ENCODE results near the gene FAM13C.

The FAM13C gene

DNA sequence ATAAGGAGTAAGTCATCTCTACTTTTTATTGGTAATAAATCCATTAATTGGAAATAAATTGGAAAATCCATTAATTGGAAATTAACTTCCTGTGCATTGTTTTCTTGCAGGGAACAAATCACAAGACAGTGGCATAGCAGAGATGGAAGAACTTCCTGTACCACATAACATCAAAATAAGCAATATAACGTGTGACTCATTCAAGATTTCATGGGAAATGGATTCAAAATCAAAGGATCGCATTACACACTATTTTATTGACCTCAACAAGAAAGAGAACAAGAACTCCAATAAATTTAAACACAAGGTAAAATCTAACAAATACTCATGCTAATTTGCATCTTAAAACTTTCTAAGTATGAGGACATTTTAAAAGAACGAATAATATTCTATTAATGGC lies 128.2 kb downstream of the FAM13C start:
- H3K4ac ChIP-seq (ENCODE audit: low read length): no peak overlapping the region
- H3K79me1 ChIP-seq (ENCODE audit: low read depth, low read length): peaks cover 2% of the 10 kb centered on the region
- no peaks in the 10 kb centered on the region for H3K27me3 ChIP-seq (ENCODE audit: control insufficient read depth in 3 of 3, insufficient read depth in 3 of 3, low read depth in 1 of 3, low read length in 3 of 3)
- no peak overlapping the region for H3K18ac ChIP-seq (ENCODE audit: low read length)
- peaks cover 0 to 2% of the 10 kb centered on the region in 2 donors for H3K36me3 ChIP-seq (replicated peaks in 1 of 2; ENCODE audit: control insufficient read depth in 2 of 2, insufficient read depth in 2 of 2, low read length in 2 of 2)
- H3K4me2 ChIP-seq (ENCODE audit: insufficient read depth, low read length, poor library complexity, severe bottlenecking): no peak overlapping the region
- no peak overlapping the region for H2BK12ac ChIP-seq (ENCODE audit: low read length)
- H2AFZ ChIP-seq (ENCODE audit: low read length): no peak overlapping the region
- H2BK120ac ChIP-seq (ENCODE audit: low read depth, low read length): no peak overlapping the region
- H4K91ac ChIP-seq (ENCODE audit: low read depth, low read length, poor library complexity): no peak overlapping the region
- no peaks in the 10 kb centered on the region for H3K9me3 ChIP-seq (replicated peaks in 1 of 2; ENCODE audit: control insufficient read depth in 2 of 2, insufficient read depth in 1 of 2, low read depth in 1 of 2, low read length in 2 of 2)
- H2BK5ac ChIP-seq (ENCODE audit: low read length): no peak overlapping the region
- H3K27ac ChIP-seq (replicated peaks; ENCODE audit: low read length): no peak overlapping the region
- no CpG with 5 or more reads among the region's 3 CpGs for WGBS, 2 donors (ENCODE audit: extremely low coverage in 2 of 2, insufficient read length in 2 of 2, insufficient replicate concordance in 1 of 2)
- no peaks in the 10 kb centered on the region for H3K4me1 ChIP-seq (ENCODE audit: control insufficient read depth in 2 of 2, insufficient read depth in 1 of 2, low read depth in 1 of 2, low read length in 2 of 2)
- H2AK5ac ChIP-seq (ENCODE audit: low read depth, low read length): no peak overlapping the region
- H3K14ac ChIP-seq (ENCODE audit: low read length): no peak overlapping the region
- no peak overlapping the region for H3K9ac ChIP-seq (ENCODE audit: low read depth, low read length, poor library complexity)
- H3K4me3 ChIP-seq (ENCODE audit: low read length in 2 of 2): no peak overlapping the region
- H3K23ac ChIP-seq (ENCODE audit: low read depth, low read length, poor library complexity): no peak overlapping the region
- DNase-seq (ENCODE audit: low spot score): no peak
- H2BK15ac ChIP-seq (ENCODE audit: low read length): no peak overlapping the region
- no peak overlapping the region for H4K8ac ChIP-seq (ENCODE audit: low read depth, low read length)

DNA sequence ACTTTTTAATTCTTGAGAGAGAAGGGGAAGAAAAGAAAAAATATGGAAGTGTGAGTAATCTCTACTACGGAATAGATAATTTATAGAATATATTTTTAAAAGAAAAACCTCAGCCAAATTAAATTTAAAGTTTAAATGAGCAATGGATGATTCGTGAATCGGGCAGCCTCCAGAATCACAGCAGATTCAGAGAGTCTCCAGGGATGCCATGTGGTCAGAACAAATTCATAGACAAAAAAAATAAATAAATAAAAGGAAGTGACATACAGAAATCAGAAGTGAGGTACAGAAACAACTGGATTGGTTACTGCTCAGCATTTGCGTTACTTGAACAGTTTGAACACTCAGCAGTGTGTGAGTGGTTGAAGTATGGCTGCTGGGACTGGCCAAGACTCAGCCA lies 132.9 kb downstream of the FAM13C start:
- H3K27me3 ChIP-seq (ENCODE audit: control insufficient read depth in 3 of 3, insufficient read depth in 3 of 3, low read depth in 1 of 3, low read length in 3 of 3): no peaks in the 10 kb centered on the region
- H3K23ac ChIP-seq (ENCODE audit: low read depth, low read length, poor library complexity): no peak overlapping the region
- no peak overlapping the region for H3K27ac ChIP-seq (replicated peaks; ENCODE audit: low read length)
- WGBS, 2 donors (ENCODE audit: extremely low coverage in 2 of 2, insufficient read length in 2 of 2, insufficient replicate concordance in 1 of 2): no CpG with 5 or more reads among the region's 4 CpGs
- H3K4me3 ChIP-seq (ENCODE audit: low read length in 2 of 2): no peak overlapping the region
- no peak overlapping the region for H4K91ac ChIP-seq (ENCODE audit: low read depth, low read length, poor library complexity)
- H3K36me3 ChIP-seq (replicated peaks in 1 of 2; ENCODE audit: control insufficient read depth in 2 of 2, insufficient read depth in 2 of 2, low read length in 2 of 2): no peaks in the 10 kb centered on the region
- H3K14ac ChIP-seq (ENCODE audit: low read length): no peak overlapping the region
- no peak for DNase-seq (ENCODE audit: low spot score)
- no peak overlapping the region for H2BK120ac ChIP-seq (ENCODE audit: low read depth, low read length)
- H2AFZ ChIP-seq (ENCODE audit: low read length): no peak overlapping the region
- peaks cover 0 to 2% of the 10 kb centered on the region in 2 donors for H3K4me1 ChIP-seq (ENCODE audit: control insufficient read depth in 2 of 2, insufficient read depth in 1 of 2, low read depth in 1 of 2, low read length in 2 of 2)
- no peak overlapping the region for H2AK5ac ChIP-seq (ENCODE audit: low read depth, low read length)
- H3K18ac ChIP-seq (ENCODE audit: low read length): no peak overlapping the region
- no peak overlapping the region for H2BK12ac ChIP-seq (ENCODE audit: low read length)
- H2BK5ac ChIP-seq (ENCODE audit: low read length): no peak overlapping the region
- H3K79me1 ChIP-seq (ENCODE audit: low read depth, low read length): peaks cover 2% of the 10 kb centered on the region
- H4K8ac ChIP-seq (ENCODE audit: low read depth, low read length): no peak overlapping the region
- no peak overlapping the region for H3K4me2 ChIP-seq (ENCODE audit: insufficient read depth, low read length, poor library complexity, severe bottlenecking)
- H2BK15ac ChIP-seq (ENCODE audit: low read length): no peak overlapping the region
- no peak overlapping the region for H3K9ac ChIP-seq (ENCODE audit: low read depth, low read length, poor library complexity)
- no peak overlapping the region for H3K4ac ChIP-seq (ENCODE audit: low read length)
- H3K9me3 ChIP-seq (replicated peaks in 1 of 2; ENCODE audit: control insufficient read depth in 2 of 2, insufficient read depth in 1 of 2, low read depth in 1 of 2, low read length in 2 of 2): no peaks in the 10 kb centered on the region

DNA sequence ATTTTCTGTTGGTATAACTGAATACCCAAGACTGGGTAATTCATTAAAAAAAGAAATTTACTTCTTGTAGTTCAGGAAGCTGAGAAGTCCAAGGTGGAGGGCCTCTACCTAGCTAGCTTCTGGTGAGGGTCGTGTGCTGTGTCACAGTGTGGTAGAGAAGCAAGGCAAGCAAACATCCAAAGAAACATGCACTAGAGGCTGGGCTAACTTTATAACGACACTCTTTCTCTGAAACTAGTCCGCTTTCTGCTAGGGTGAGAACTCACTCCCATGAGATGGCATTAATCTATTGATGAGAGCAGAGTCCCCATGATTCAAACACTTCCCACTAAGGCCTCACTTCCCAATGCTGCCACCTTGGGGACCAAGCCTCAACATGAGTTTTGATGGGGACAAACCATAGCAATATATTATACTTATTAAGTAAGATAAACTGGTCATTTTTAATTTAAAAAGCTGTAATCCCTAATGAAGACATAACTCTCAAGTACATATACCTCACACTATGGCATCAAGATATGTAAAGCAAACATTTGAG lies 135.1 kb downstream of the FAM13C start:
- H3K4me1 ChIP-seq (ENCODE audit: control insufficient read depth in 2 of 2, insufficient read depth in 1 of 2, low read depth in 1 of 2, low read length in 2 of 2): peaks cover 0 to 2% of the 10 kb centered on the region in 2 donors
- no peak overlapping the region for H2AFZ ChIP-seq (ENCODE audit: low read length)
- no peaks in the 10 kb centered on the region for H3K36me3 ChIP-seq (replicated peaks in 1 of 2; ENCODE audit: control insufficient read depth in 2 of 2, insufficient read depth in 2 of 2, low read length in 2 of 2)
- H3K4ac ChIP-seq (ENCODE audit: low read length): no peak overlapping the region
- no peak overlapping the region for H4K91ac ChIP-seq (ENCODE audit: low read depth, low read length, poor library complexity)
- no peaks in the 10 kb centered on the region for H3K9me3 ChIP-seq (replicated peaks in 1 of 2; ENCODE audit: control insufficient read depth in 2 of 2, insufficient read depth in 1 of 2, low read depth in 1 of 2, low read length in 2 of 2)
- peaks cover 2% of the 10 kb centered on the region for H3K79me1 ChIP-seq (ENCODE audit: low read depth, low read length)
- no peaks in the 10 kb centered on the region for H3K27me3 ChIP-seq (ENCODE audit: control insufficient read depth in 3 of 3, insufficient read depth in 3 of 3, low read depth in 1 of 3, low read length in 3 of 3)
- no peak overlapping the region for H3K27ac ChIP-seq (replicated peaks; ENCODE audit: low read length)
- no CpG with 5 or more reads among the region's 3 CpGs for WGBS, 2 donors (ENCODE audit: extremely low coverage in 2 of 2, insufficient read length in 2 of 2, insufficient replicate concordance in 1 of 2)
- H4K8ac ChIP-seq (ENCODE audit: low read depth, low read length): no peak overlapping the region
- no peak overlapping the region for H3K18ac ChIP-seq (ENCODE audit: low read length)
- H3K14ac ChIP-seq (ENCODE audit: low read length): no peak overlapping the region
- H2BK120ac ChIP-seq (ENCODE audit: low read depth, low read length): no peak overlapping the region
- H3K4me3 ChIP-seq (ENCODE audit: low read length in 2 of 2): no peak overlapping the region
- H2BK12ac ChIP-seq (ENCODE audit: low read length): no peak overlapping the region
- H3K9ac ChIP-seq (ENCODE audit: low read depth, low read length, poor library complexity): no peak overlapping the region
- H2BK5ac ChIP-seq (ENCODE audit: low read length): no peak overlapping the region
- no peak overlapping the region for H3K4me2 ChIP-seq (ENCODE audit: insufficient read depth, low read length, poor library complexity, severe bottlenecking)
- H2AK5ac ChIP-seq (ENCODE audit: low read depth, low read length): no peak overlapping the region
- DNase-seq (ENCODE audit: low spot score): no peak
- H3K23ac ChIP-seq (ENCODE audit: low read depth, low read length, poor library complexity): no peak overlapping the region
- H2BK15ac ChIP-seq (ENCODE audit: low read length): no peak overlapping the region

DNA sequence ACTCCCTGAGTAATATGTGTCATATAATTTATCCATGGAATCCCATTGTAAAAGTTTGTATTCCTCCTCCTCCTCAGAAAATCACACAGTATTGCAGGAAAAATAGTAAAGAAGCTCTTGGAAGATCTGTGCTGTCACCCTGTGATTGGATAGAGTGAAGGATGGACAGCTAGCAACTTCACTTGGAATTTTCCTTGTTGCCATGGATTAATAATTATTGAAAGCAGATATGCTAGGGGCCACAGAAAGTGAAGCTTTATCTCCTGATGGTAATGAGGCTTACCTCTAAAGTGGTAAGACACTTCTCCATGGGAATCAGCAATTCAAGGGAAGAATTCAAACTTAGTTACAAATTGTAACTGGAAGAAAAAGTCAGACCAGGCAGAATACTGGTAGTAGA lies 137.1 kb downstream of the FAM13C start:
- H3K9me3 ChIP-seq (replicated peaks in 1 of 2; ENCODE audit: control insufficient read depth in 2 of 2, insufficient read depth in 1 of 2, low read depth in 1 of 2, low read length in 2 of 2): no peaks in the 10 kb centered on the region

More for the DNA sequence above, 137.1 kb downstream of the FAM13C start:
- H3K14ac ChIP-seq (ENCODE audit: low read length): no peak overlapping the region
- no peak overlapping the region for H2BK15ac ChIP-seq (ENCODE audit: low read length)
- H3K36me3 ChIP-seq (replicated peaks in 1 of 2; ENCODE audit: control insufficient read depth in 2 of 2, insufficient read depth in 2 of 2, low read length in 2 of 2): no peaks in the 10 kb centered on the region
- H3K27me3 ChIP-seq (ENCODE audit: control insufficient read depth in 3 of 3, insufficient read depth in 3 of 3, low read depth in 1 of 3, low read length in 3 of 3): no peaks in the 10 kb centered on the region
- H3K4ac ChIP-seq (ENCODE audit: low read length): no peak overlapping the region
- H3K4me1 ChIP-seq (ENCODE audit: control insufficient read depth in 2 of 2, insufficient read depth in 1 of 2, low read depth in 1 of 2, low read length in 2 of 2): peaks cover 0 to 2% of the 10 kb centered on the region in 2 donors
- no peak overlapping the region for H3K27ac ChIP-seq (replicated peaks; ENCODE audit: low read length)
- no peak overlapping the region for H2AK5ac ChIP-seq (ENCODE audit: low read depth, low read length)
- H4K91ac ChIP-seq (ENCODE audit: low read depth, low read length, poor library complexity): no peak overlapping the region
- no peak for DNase-seq (ENCODE audit: low spot score)
- H2BK120ac ChIP-seq (ENCODE audit: low read depth, low read length): no peak overlapping the region
- H3K9ac ChIP-seq (ENCODE audit: low read depth, low read length, poor library complexity): no peak overlapping the region
- no peak overlapping the region for H2BK12ac ChIP-seq (ENCODE audit: low read length)
- no peak overlapping the region for H3K23ac ChIP-seq (ENCODE audit: low read depth, low read length, poor library complexity)
- H3K18ac ChIP-seq (ENCODE audit: low read length): no peak overlapping the region
- no peak overlapping the region for H3K4me3 ChIP-seq (ENCODE audit: low read length in 2 of 2)
- H4K8ac ChIP-seq (ENCODE audit: low read depth, low read length): no peak overlapping the region
- peaks cover under 1% of the 10 kb centered on the region for H3K79me1 ChIP-seq (ENCODE audit: low read depth, low read length)
- H2BK5ac ChIP-seq (ENCODE audit: low read length): no peak overlapping the region
- H3K4me2 ChIP-seq (ENCODE audit: insufficient read depth, low read length, poor library complexity, severe bottlenecking): no peak overlapping the region
- H2AFZ ChIP-seq (ENCODE audit: low read length): peak overlapping the region; percentile 34

All from neuronal stem cell (in vitro differentiated cells).